IPS DF 4.7 (cell line): Measurements from ENCODE around the gene DTNB.
"Not testable (repeated sequence)": the region's sequence is repeated elsewhere in the genome, so short reads cannot be mapped to it uniquely, and the experiment has no call there.

Experiments
- DNase-seq: peaks from one replicate; pipeline ENCODE4 v3.0.0-alpha.2; 2013; ENCODE audit warnings: low spot score; ENCODE audit errors: extremely low read depth

The DTNB gene

DNA sequence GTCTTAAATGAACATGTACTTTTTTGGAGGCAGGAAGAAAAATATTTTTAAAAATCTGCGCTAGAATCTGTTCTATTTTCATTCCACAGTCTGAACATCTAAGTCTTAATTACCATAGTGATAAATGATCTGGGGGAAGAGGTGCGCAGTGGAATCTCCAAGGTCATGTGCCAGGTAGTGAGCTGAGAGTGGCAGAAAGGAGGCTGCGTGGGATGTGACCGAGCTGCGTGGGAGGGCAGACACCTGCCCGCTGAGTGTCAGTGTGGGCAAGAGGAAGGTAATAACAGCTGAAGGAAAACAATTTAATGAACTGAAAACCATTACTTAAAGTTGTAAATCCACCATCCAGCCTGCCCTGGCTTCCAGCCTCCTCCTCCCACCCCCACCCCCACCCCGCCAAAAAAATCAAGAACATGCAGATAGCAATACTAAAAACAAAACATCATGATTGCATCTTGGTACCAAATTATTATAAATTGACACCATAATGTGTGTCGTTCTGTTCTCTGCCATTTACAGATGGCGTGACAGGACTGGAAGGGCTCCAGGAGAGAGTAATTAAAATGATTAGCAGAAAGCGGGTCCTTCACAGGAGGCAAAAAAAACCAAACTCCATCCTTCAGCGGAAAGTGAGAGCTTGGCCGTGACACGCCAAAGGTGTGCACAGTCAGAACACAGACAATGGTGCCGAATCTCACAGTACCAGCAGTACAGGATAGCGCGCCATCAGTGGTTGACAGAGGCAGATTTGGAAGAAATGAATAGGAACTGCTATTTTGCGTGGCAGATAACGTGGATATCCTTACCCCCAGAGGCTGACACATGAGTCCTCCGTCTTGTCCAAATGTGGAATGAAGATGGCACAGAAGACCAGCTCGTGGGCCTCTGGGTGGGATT, 11.4 kb upstream of the DTNB start:
- no peak for DNase-seq

DNA sequence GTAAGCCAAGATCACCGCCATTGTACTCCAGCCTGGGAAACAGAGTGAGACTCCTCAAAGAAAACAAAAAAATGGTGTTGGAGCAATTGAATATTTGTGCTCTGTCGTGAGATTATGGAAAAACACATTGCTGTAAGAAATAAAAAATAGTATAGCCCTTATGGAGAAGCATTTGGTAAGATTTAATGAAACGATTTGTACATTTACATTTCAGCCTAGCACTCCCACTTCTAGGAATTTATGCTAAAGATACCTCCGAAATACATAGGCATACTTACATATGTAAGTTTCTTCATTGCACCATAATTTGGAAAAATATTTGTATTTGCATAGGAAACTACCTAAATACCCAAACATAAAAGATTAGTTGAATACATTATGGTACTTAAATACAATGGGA, 8.7 kb upstream of the DTNB start:
- DNase-seq = no peak

DNA sequence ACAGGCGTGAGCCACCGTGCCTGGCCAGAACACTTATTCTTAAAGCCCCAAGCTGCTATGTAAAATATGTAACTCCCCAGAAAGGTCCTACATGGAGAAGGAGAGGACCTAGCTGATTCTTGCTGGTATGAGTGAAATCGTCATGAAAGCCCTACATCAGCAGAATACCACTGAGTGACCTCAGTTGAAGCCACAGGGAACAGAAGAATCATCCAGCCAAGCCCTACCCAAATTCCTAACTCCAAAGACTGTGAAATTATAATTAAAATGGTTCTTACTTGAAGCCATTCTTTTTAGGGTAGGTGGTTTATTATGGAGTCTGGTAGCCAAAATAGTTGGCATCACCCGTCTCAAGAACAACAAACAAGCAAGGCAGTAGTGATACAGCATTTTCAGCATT, 4.5 kb upstream of the DTNB start:
- DNase-seq = no peak

DNA sequence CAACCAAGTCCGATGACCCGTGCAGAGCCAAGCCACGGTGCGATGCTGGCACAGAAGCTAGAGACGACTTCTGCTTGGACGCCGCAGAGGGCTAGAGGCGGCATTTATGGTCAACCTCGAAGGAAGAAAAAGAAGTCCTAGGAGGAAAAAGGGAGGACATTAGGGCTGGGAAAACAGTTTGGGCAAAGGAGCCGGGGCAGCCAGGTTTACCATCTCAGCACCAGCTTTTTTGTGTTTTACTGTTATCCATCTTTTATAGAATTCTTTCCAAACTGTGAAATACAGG, 643 bp upstream of the DTNB start:
- no peak for DNase-seq

DNA sequence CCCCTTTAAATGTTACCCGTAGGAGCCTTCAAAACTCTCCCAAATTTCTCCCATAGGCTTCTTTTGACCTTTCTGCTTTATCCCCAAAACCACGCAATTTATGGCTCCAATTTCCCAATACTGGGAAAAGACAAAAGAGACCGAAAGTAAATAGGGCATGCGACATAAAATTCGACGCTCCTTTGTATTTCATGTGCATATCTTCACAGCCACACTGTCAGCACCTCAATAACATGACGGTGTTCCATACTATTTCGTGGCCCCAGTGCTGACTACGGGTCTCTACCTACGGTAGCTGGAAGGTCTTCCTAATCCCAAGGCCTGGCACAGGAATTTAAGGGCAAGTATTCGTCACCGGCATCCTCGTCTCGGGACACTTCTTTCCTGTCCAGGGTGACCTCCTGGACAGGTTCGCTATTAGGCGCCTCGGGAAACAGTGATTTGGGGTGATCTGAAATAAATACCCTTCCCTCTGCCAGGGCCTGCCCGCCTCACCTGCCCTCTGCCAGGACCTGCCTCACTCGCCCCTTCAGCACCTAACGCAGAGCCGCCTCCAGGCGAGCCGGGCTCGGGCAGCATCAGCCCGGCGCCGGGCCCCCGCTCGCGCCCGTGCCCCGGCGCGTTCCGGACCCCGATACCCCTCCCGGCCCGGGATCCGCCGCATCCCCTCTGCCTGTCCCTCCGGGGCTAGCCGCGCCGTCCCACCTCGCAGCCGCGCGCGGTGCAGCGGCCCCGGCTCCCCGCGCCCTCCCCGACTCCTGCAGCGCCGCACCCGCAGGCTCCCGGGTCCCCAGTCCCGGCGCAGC, 680 bp downstream of the DTNB start:
- no peak for DNase-seq

DNA sequence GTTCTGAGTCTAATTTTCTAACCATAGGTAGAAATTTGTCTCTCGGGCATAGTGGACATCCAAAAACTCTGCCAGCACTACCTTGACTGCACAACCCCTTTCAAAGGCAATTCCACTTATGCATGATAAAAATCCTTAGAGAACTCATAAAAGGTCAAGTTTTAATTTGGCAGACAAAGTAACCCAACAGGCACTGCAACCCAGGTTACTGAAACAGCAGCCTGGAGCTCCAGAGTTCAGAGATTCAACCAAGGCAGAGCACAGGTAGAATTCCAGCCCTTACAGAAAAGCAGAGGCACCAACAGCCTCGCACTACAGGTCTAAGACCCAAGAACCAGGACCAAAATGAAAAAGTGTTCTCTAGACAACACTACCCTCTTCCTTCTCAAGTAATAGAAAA, 1.8 kb downstream of the DTNB start:
- DNase-seq = no peak

DNA sequence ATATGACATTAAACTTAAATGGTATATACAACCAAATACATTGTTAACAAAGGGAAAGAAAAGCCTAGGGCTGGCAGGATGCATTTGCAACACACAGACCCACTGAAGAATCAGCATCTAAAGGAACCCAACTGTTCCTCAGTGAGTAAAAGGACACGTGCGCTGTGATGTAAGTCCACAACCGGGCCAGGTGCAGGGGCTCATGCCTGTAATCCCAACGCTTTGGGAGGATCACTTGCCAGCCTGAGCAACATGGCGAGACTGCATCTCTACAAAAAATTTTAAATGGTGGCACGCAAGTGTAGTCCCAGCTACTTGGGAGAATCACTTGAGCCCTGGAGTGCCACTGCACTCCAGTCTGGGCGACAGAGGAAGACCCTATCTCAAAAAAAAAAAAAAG, 3.9 kb downstream of the DTNB start:
- DNase-seq = no peak

DNA sequence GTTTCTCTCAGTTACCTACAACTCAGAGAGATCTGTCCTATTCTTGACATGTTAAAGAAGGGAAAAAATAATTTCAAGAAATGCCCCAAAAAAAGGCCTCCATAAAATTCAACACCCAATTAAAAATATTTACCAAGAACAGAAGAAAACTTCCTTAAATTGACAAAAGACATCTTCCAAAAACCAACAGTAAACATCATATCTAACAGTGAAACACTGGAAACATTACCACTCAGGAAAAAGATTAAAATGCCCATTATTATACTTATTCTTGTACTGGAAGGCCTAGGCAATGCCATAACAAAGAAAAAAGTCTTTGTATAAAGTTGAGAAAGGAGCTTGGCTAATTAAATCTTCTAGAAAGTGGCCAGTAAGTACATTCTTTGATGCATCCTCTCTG, 7.2 kb downstream of the DTNB start:
- DNase-seq = no peak

DNA sequence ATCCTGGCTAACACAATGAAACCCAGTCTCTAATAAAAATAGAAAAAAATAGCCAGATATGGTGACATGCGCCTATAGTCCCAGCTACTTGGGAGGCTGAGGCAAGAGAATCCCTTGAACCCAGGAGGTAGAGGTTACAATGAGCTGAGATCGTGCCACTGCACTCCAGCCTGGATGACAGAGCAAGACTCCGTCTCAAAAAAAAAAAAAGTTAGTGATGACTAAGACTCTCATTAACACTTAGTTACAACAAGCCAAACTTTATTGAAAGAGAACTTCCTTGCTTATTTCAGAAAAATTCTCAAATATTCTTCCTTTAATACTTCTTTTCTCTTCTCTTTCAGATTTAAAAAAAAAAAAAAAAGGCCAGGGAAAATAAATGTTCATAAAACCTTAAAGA, 7.9 kb downstream of the DTNB start:
- not testable (repeated sequence) for DNase-seq

DNA sequence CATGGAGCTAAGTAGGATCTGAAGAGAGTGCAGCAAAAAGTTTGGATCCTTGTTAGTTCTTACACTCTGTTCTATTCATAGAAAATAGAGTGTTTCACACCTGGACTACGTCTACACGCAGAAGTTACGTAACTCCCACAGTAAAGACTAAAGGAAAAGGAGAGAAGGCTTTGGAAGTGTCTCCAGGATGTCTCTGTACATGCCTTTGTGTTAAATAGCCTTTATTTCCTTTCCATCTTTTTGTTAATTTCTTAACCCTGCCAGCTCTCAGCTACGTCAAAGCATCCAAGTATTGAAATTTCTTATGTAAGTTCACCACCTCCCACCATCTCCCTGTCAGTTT, 8.4 kb downstream of the DTNB start:
- no peak for DNase-seq

DNA sequence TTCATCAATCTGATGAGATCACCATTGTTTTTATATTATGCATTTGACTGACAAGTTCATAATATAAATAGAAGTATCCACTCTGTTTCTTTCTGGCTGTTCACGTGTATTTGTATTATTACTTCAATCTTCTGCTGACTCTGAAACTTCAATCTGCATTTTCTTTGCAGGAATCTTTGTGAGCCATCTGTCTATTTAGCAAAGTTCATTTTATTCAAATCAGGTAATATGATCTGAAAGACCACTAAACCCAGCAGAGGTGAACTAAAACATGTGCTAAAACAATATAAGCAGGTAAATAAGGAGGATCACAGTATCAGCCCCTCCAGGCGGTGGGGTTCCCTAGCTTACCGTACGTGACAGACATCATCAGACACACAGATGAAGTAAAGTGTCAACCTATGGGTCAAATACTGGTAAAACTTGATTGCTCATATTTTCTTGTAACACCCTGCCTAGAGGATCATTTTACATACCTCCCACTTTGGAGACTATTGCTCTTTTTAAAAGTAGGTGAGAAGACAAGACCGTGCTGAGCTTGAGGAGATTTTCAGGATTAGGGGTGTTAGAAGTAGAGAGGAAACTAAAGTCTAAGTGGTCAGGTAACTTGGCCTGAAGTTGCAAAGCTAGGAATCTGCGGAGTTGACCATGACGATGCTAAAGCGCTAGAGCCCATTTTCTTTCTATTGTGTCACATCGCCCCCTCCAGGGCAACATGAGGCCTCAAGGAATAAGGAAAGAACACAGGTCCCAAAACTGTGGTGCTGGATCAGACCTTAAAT, 9.0 kb downstream of the DTNB start:
- no peak for DNase-seq

DNA sequence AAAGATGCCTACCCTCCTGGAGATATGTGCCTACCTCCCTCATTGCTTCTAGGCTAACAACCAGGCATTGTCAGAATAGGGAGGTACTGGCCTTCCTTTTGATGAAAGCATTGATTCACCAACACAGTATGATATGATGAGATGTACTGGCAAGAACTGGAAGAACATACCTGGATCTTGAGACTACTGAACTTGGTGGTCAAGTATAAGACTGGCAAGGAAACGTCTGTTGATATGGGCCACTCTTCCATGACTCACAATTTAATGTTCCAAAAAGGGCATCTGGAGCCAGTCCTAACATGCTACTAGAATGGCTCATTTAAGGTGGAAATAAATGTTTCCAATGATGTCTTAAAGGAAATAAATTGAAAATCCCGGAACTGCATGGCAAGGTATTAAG, 18.1 kb downstream of the DTNB start:
- no peak for DNase-seq

DNA sequence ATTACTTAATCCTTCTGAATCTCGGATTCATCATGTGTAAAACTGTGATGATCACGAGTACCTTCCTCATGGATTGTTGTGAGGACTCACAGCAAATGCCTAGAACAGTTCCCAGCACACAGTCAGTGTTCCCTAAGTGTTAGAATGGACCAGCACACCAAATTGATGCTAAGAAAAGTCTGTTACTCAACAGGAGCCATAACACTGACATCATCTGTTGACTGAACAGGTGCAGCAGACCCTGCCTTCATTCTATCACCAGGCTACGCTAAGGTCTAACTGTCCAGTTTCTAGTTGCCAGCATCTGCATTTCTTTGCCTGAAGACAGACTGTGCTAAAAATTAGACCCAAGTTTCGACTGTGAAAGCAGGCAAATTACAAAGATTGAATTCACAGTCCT, 18.6 kb downstream of the DTNB start:
- DNase-seq = no peak

DNA sequence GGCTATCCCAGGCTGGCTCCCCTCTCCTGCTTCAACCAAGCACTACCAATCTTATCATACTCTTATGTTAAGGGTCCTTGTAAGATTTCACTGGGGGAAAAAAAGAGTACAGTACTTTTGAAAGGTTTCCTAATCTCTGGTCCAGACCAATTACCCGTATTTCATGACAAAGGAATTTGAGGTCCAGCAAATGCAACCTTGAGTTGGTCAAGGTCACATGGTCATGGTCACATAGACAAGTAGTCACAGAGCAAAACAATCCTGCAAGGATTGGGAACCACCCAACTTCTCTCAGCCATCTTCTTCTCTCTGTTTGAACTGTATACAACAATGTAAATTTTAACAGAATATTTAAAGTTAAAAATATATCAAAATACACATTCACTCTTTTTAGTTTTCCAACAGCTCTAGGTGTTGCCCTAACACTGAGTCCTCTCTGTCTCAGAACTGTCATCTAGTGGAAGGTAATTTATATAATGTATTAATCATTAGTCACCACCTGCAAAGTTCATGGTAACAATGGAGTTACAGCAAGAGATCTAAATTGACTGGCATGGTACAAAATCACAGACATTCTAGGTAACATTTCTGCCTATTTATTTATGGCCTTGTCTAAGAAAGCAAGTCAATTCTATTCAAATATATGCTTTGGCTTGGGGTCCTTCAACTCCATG, 21.5 kb downstream of the DTNB start:
- DNase-seq = no peak

DNA sequence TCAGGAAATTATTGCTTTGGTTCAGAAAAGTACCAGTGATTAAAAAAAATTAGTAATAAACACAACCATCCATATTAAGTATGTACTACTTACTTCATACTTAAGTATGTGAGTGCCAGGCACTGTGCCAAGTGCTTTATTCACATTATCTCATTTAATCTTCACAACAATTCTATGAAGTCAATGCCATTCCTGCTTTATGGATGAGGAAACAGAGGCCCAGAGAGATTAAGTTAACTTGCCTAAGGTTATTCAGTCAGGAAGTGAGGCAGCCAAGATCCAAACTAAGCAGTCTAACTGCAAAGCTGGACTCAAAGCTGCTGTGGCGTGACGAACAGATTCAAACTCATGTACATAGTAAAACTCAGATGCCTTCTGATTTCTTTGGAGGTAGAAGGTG, 22.3 kb downstream of the DTNB start:
- DNase-seq = no peak

DNA sequence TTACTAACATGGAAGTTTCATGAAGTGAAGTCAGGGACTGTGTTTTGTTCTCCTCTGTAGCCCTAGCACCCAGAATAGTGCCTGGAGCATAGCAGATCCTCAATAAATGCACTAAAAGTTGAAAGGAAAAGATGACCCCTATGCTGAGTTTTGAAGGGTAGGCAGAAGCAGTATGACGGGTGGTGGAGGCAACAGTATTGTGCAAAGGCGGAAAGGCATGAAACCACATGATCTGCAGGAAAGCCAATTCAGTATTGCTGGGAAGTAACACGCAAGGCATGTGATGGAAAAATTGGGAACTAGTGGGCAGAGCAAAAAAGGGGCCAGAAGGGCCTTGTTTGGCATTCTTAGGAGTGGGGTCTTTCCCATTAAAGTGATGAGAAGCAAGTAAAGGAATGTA, 23.1 kb downstream of the DTNB start:
- DNase-seq = no peak

DNA sequence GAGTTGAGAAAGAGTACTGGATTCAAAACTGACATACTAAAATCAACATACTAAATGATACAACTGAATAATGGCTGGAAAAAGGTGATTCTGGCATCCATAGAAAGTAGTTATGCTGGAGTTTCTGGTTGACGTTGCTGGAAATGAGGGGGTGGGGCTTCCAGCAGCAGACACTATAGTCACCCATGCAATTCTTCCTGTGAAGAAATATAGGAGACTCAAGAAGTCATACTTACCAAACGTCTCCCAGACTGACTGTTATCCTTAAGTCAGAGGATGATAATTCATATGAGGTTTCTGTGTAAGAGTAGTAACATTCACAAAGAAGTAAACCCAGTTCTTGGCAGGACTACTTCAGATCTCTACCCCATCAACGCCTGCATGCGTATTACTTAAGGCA, 23.6 kb downstream of the DTNB start:
- no peak for DNase-seq

DNA sequence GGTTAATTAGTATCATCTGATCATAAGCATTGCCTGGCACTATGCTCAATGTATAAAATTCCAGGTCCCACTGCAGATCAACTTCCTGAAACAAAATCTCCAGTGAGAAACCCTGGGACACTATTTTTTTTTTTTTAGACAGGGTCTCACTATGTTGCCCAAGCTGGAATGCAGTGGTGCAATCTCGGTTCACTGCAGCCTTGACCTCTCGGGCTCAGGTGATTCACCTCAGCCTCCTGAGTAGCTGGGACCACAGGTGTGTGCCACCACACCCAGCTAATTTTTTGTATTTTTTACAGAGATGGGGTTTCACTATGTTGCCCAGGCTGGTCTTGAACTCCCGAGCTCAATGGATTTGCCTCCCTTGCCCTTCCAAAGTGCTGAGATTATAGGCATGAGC, 31.1 kb downstream of the DTNB start:
- no peak for DNase-seq

DNA sequence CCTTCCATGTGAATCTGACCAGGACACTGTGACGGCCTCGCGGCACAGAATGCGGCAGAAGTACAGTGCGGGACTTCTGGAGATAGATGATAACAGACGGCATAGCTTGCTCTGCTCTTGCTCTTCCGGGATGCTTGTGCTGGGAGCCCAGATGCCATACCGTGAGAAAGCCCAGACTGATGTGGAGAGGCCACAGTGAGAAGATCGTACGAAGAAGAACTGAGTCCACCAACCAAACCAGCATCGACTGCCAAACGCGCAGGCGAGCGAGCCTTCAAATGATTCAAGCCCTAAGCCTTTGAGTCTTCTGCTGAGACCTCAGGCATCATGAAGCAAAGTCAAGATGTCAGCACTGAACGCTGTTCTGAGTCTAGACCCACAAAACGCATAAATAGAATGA, 33.7 kb downstream of the DTNB start:
- DNase-seq = no peak

DNA sequence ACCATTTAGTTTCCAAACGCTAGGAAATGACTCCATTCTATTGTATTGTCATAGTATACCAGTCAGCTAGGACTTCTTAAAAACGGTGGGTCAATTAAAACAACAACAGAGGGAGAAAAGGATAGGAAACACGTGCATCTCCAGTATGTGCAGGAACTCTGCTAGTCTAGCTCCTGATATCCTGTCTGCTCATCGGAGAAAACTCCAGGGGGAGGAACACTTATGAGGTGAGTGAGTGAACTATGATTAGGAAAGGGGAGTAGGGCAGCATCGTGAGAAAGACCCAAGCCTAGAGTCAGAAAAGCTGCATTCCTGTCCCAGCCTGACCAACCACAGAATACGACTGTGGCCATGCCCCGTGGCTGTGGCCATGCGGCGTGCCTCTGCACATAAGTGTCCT, 34.2 kb downstream of the DTNB start:
- no peak for DNase-seq

DNA sequence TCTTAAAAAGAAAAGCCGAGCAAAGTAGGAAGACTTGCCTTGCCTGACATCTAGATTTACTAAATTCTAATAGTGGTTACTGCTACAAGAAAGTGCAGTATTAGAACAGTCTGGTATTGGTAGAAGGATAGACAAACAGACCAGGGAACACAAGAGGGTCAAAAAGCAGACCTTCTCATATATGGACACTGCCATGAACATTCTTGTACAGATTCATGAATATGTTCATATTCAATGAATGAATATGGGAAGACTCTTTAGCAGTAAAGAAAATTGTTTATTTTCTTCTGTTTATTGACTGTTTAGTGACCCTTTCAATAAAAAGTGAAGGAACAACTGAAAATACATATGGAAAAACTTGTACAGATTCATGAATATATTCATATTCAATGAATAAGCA, 37.6 kb downstream of the DTNB start:
- DNase-seq = no peak

DNA sequence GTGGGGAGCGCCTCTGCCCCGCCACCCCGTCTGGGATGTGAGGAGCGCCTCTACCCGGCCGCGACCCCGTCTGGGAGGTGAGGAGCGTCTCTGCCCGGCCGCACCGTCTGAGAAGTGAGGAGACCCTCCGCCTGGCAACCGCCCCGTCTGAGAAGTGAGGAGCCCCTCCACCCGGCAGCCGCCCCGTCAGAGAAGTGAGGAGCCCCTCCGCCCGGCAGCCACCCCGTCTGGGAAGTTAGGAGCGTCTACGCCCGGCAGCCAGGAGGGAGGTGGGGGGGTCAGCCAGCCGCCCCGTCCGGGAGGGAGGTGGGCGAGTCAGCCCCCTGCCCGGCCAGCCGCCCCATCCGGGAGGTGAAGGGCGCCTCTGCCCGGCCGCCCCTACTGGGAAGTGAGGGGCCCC, 39.6 kb downstream of the DTNB start:
- not testable (repeated sequence) for DNase-seq
